Loucy (cell line): ENCODE data around the gene LAMC3.

Experiments
- H2AFZ ChIP-seq: fragments of 200-600 bp; sonication (generic); 2 replicates; pipeline ENCODE4 v1.6.0; 2016; ENCODE audit warnings: antibody characterized with exemption, mild to moderate bottlenecking, low read length, moderate library complexity
- H3F3A ChIP-seq: fragments of 200-600 bp; 2 replicates; pipeline ENCODE4 v1.6.0; 2016; ENCODE audit warnings: antibody characterized with exemption, low read depth, mild to moderate bottlenecking
- H3K27me3 ChIP-seq: fragments of 200-600 bp; sonication (generic); 2 replicates; pipeline ENCODE4 v1.6.1; 2014; ENCODE audit warnings: low read length, mild to moderate bottlenecking; ENCODE audit not compliant: insufficient read depth, poor library complexity, severe bottlenecking
- H3K36me3 ChIP-seq: fragments of 200-600 bp; sonication (generic); 2 replicates; pipeline ENCODE4 v1.6.1; 2016; ENCODE audit warnings: low read length; ENCODE audit not compliant: insufficient read depth
- H3K4me1 ChIP-seq: fragments of 200-600 bp; sonication (generic); 2 replicates; pipeline ENCODE4 v1.5.1; 2014; ENCODE audit warnings: low read length, mild to moderate bottlenecking; ENCODE audit not compliant: insufficient read depth, poor library complexity, severe bottlenecking
- H3K4me2 ChIP-seq: fragments of 200-600 bp; sonication (generic); 2 replicates; pipeline ENCODE4 v1.6.0; 2014; ENCODE audit warnings: antibody characterized with exemption, low read length, low read depth, mild to moderate bottlenecking; ENCODE audit not compliant: poor library complexity, severe bottlenecking
- H3K4me3 ChIP-seq: fragments of 200-600 bp; sonication (generic); 2 replicates; pipeline ENCODE4 v1.5.1; 2014; ENCODE audit warnings: low read length, mild to moderate bottlenecking, mixed read lengths; ENCODE audit not compliant: poor library complexity, severe bottlenecking
- H3K79me2 ChIP-seq: fragments of 200-600 bp; sonication (generic); 2 replicates; pipeline ENCODE4 v1.6.1; 2014; ENCODE audit warnings: low read length; ENCODE audit not compliant: insufficient read depth
- H3K9ac ChIP-seq: fragments of 200-600 bp; sonication (generic); 2 replicates; pipeline ENCODE4 v1.6.0; 2014; ENCODE audit warnings: mild to moderate bottlenecking, low read depth, low read length, moderate library complexity; ENCODE audit not compliant: poor library complexity, severe bottlenecking
- H3K9me2 ChIP-seq: fragments of 200-600 bp; sonication (generic); replicated peaks from 2 replicates; pipeline ENCODE4 v1.6.1; 2016; ENCODE audit warnings: low read depth, low read length, mixed read lengths
- H3K9me3 ChIP-seq: fragments of 200-600 bp; sonication (generic); 2 replicates; pipeline ENCODE4 v1.6.1; 2014; ENCODE audit warnings: mild to moderate bottlenecking, antibody characterized with exemption, low read length, low read depth; ENCODE audit not compliant: insufficient read depth
- H4K20me1 ChIP-seq: fragments of 200-600 bp; sonication (generic); 2 replicates; pipeline ENCODE4 v1.6.0; 2014; ENCODE audit warnings: antibody characterized with exemption, low read length, mild to moderate bottlenecking; ENCODE audit not compliant: insufficient read depth, poor library complexity, severe bottlenecking
- CTCF ChIP-seq: fragments of 200-600 bp; sonication (generic); conservative IDR thresholded peaks from 2 replicates; pipeline ENCODE4 v1.5.1; 2014; ENCODE audit warnings: mild to moderate bottlenecking, antibody characterized with exemption, low read length
- EZH2phosphoT487 ChIP-seq: fragments of 200-600 bp; IDR thresholded peaks from 2 replicates; pipeline ENCODE4 v1.6.1; 2018; ENCODE audit warnings: antibody characterized with exemption, mild to moderate bottlenecking, moderate library complexity, borderline replicate concordance

LAMC3 gene

DNA sequence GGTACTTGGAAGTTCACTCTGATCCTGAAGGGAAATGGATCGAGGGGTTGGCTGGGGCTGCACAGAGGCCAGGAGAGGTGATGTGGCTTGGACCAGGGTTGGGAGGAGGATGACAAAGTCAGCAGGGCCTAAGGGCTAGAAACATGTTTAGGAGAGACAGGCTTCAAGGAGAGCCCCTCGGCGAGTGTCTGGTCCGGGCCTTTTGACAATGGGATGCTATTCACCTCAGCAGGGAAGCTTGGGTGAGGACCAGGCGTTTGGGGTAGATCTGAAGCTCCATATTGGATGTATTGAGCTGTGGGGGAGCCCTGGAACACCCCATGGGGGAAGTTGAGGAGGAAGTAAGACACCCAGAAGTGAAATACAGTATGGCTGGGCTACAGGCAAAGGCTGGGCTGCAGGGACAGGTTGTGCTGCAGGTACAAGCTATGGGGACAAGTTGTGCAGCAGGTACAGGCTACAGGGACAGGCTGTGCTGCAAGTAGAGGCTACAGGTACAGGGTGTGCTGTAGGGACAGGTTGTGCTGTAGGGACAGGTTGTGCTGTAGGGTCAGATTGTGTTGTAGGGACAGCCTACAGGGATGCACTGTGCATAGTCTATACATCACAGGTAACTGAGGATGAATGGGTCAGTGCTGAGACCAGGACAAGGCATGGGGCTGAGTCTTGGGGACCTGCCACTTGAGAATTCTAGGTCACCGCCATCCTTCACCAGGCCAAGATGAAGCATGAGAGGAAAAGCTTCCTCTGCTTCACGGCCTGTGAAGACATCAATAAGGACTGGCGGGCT is 47.3 kb upstream of the LAMC3 start:
- Histone ChIP-seq H3K9ac (no peak overlapping the region), H3F3A (no peaks in the 10 kb centered on the region), H3K9me3 (no peaks in the 10 kb centered on the region), H4K20me1 (no peaks in the 10 kb centered on the region), H3K27me3 (no peaks in the 10 kb centered on the region), H3K79me2 (no peaks in the 10 kb centered on the region), H3K4me2 (no peak overlapping the region), H3K4me1 (no peaks in the 10 kb centered on the region), H3K36me3 (no peaks in the 10 kb centered on the region), H3K4me3 (no peak overlapping the region), H3K9me2 (no peaks in the 10 kb centered on the region), H2AFZ (no peak overlapping the region)
- TF ChIP-seq CTCF: no peak
- no peak for TF ChIP-seq EZH2phosphoT487

DNA sequence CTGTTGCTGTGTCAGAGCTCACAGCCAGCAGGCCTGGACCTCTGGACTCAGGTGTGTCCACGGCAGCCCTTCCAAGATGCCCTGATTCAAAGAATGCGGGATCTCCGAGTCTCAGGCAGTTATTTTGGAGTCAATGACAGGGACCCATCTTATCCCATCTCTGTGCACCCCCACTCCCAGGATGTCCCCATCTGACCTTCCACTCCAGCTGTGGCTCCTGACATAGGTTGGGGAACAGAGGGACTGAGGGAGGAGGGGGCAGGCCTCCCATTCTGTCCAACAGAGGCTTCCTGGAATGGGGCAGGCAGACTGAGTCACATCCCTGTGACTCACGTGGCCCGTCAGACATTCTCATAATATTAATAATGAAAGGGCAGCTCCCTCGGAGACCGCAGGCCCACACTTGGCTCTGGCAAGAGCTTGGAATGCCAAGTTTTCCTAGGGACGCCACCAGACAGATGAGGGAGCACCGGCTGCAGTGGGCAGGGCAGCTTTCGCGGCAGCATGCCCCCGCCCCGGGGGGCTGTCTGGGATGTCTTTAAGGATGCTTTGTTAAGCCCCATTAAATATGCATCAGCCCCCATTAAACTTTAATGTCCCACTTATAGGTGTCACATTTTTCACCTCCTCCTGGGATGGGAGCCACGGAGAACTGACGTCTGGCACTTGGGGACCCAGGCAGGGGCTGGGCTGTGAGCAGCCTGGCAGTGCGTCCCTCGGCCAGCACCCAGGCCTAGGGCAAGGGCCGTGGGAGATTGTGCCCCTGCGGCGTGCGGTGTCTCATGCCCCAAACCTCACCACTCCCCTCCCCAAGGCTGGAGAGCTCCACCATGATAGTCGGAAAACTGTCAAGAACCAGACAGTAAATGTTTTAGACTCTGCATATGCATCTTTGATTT is 46.3 kb upstream of the LAMC3 start:
- Histone ChIP-seq H2AFZ (no peak overlapping the region), H3K4me2 (no peak overlapping the region), H3K9me3 (no peaks in the 10 kb centered on the region), H3K9me2 (no peaks in the 10 kb centered on the region), H3K4me3 (no peak overlapping the region), H3F3A (no peaks in the 10 kb centered on the region), H3K79me2 (no peaks in the 10 kb centered on the region), H3K36me3 (no peaks in the 10 kb centered on the region), H3K9ac (no peak overlapping the region), H3K4me1 (no peaks in the 10 kb centered on the region), H4K20me1 (no peaks in the 10 kb centered on the region), H3K27me3 (no peaks in the 10 kb centered on the region)
- no peak for TF ChIP-seq CTCF
- no peak for TF ChIP-seq EZH2phosphoT487

- Histone ChIP-seq H2AFZ (no peak overlapping the region), H3K79me2 (no peaks in the 10 kb centered on the region), H3K9me2 (no peaks in the 10 kb centered on the region), H3K27me3 (no peaks in the 10 kb centered on the region), H3K36me3 (no peaks in the 10 kb centered on the region), H3K9ac (no peak overlapping the region), H3K9me3 (no peaks in the 10 kb centered on the region), H4K20me1 (no peaks in the 10 kb centered on the region), H3K4me2 (no peak overlapping the region), H3K4me3 (no peak overlapping the region), H3F3A (no peaks in the 10 kb centered on the region), H3K4me1 (no peaks in the 10 kb centered on the region)
- TF ChIP-seq EZH2phosphoT487: no peak
- no peak for TF ChIP-seq CTCF
These were observed 45.6 kb upstream of the LAMC3 start for GRCh38 chr9:130963337-130963908.
